Panc1 (cell line): ENCODE data around the gene LURAP1L.

Experiments used
- POLR2AphosphoS5 ChIP-seq: IDR thresholded peaks from 2 replicates; pipeline ENCODE4 v1.6.1; 2012; ENCODE audit warnings: mild to moderate bottlenecking, low read depth, low read length, moderate library complexity
- TF ChIP-seq, protein P1 (sequence below): fragments of 450-650 bp; IDR thresholded peaks from 2 replicates; pipeline ENCODE4 v1.5.1; 2017; ENCODE audit warnings: mild to moderate bottlenecking
- TF ChIP-seq, protein P2 (sequence below), 2 experiments: IDR thresholded peaks; 2 replicates each; pipeline ENCODE4 v1.6.1; 2011 to 2012; ENCODE audit warnings: low read depth in 2 of 2, control low read depth in 1 of 2, low read length in 1 of 2, mild to moderate bottlenecking in 1 of 2, moderate library complexity in 1 of 2; ENCODE audit not compliant: insufficient read depth in 1 of 2

DNA sequence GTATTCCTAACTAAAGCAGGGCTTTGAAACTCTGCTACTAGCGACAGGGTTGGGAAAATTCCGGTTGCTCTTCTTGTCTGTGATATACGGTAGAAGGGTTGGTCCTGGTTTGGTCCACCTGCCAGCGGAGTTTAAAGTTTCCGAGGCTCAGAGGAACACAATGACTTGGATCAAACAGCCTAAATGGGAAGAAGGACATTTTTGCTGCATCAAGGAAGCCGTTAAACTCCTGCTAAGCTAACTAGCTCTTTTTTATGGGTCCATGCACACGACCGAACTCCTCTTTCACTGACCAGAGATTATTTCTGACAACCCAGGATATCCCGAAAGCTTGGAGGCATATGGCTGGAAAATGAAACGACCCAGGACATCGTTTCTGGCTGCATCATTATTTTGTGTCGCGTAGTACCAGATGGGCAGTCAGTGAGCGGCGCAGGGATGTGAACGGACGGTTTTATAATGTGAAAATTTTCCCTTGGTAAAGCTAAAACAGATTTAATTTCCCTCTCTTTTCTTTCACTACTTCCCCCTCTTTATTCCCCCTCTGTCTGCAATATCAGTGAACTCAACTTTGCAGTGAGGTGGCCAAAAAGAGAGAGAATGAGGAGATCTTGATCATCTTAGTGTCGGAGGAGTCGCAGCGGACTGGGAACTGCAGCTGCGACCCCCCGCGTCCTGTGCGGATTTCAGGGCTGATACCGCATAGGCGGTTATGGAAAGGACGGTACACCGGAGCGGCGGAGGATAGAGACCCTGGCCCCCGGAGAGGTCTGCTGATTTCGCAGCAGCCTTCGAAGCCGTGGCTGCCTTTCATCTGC lies at the start of gene LURAP1L:
- peak; percentile 33; the same call in 1 of the 2 replicates for TF ChIP-seq POLR2AphosphoS5
- TF ChIP-seq, protein P1, sequence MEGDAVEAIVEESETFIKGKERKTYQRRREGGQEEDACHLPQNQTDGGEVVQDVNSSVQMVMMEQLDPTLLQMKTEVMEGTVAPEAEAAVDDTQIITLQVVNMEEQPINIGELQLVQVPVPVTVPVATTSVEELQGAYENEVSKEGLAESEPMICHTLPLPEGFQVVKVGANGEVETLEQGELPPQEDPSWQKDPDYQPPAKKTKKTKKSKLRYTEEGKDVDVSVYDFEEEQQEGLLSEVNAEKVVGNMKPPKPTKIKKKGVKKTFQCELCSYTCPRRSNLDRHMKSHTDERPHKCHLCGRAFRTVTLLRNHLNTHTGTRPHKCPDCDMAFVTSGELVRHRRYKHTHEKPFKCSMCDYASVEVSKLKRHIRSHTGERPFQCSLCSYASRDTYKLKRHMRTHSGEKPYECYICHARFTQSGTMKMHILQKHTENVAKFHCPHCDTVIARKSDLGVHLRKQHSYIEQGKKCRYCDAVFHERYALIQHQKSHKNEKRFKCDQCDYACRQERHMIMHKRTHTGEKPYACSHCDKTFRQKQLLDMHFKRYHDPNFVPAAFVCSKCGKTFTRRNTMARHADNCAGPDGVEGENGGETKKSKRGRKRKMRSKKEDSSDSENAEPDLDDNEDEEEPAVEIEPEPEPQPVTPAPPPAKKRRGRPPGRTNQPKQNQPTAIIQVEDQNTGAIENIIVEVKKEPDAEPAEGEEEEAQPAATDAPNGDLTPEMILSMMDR, result no peak
- TF ChIP-seq, protein P2, sequence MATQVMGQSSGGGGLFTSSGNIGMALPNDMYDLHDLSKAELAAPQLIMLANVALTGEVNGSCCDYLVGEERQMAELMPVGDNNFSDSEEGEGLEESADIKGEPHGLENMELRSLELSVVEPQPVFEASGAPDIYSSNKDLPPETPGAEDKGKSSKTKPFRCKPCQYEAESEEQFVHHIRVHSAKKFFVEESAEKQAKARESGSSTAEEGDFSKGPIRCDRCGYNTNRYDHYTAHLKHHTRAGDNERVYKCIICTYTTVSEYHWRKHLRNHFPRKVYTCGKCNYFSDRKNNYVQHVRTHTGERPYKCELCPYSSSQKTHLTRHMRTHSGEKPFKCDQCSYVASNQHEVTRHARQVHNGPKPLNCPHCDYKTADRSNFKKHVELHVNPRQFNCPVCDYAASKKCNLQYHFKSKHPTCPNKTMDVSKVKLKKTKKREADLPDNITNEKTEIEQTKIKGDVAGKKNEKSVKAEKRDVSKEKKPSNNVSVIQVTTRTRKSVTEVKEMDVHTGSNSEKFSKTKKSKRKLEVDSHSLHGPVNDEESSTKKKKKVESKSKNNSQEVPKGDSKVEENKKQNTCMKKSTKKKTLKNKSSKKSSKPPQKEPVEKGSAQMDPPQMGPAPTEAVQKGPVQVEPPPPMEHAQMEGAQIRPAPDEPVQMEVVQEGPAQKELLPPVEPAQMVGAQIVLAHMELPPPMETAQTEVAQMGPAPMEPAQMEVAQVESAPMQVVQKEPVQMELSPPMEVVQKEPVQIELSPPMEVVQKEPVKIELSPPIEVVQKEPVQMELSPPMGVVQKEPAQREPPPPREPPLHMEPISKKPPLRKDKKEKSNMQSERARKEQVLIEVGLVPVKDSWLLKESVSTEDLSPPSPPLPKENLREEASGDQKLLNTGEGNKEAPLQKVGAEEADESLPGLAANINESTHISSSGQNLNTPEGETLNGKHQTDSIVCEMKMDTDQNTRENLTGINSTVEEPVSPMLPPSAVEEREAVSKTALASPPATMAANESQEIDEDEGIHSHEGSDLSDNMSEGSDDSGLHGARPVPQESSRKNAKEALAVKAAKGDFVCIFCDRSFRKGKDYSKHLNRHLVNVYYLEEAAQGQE (IDR thresholded peaks at IDR 0.05; ENCODE audit: insufficient read depth in 1 of 2, low read depth in 2 of 2, low read length in 1 of 2), result no peak
